IPS-20b (cell line): ENCODE measurements around the gene MCF2L2.

Experiments used
- H3K27ac ChIP-seq: one replicate; pipeline ENCODE4 v1.5.1; 2013; ENCODE audit warnings: low read length
- H3K27me3 ChIP-seq: 2 replicates; pipeline ENCODE4 v1.6.1; 2013; ENCODE audit warnings: mild to moderate bottlenecking, low read length, inconsistent platforms; ENCODE audit not compliant: insufficient read depth
- H3K36me3 ChIP-seq: 2 replicates; pipeline ENCODE4 v1.6.1; 2013; ENCODE audit warnings: low read depth, mild to moderate bottlenecking, inconsistent platforms, low read length, moderate library complexity; ENCODE audit not compliant: insufficient read depth
- H3K4me1 ChIP-seq: 2 replicates; pipeline ENCODE4 v1.6.1; 2013; ENCODE audit warnings: mild to moderate bottlenecking, control low read depth, inconsistent platforms, low read length, moderate library complexity; ENCODE audit not compliant: insufficient read depth
- H3K4me3 ChIP-seq: 2 replicates; pipeline ENCODE4 v1.5.1; 2013; ENCODE audit warnings: mild to moderate bottlenecking, low read length, inconsistent platforms
- H3K9ac ChIP-seq: 2 replicates; pipeline ENCODE4 v1.6.1; 2013; ENCODE audit warnings: low read depth, mild to moderate bottlenecking, inconsistent platforms, low read length, moderate library complexity
- H3K9me3 ChIP-seq: 2 replicates; pipeline ENCODE4 v1.6.1; 2013; ENCODE audit warnings: mild to moderate bottlenecking, low read depth, low read length, inconsistent platforms; ENCODE audit not compliant: insufficient read depth

MCF2L2 gene

DNA sequence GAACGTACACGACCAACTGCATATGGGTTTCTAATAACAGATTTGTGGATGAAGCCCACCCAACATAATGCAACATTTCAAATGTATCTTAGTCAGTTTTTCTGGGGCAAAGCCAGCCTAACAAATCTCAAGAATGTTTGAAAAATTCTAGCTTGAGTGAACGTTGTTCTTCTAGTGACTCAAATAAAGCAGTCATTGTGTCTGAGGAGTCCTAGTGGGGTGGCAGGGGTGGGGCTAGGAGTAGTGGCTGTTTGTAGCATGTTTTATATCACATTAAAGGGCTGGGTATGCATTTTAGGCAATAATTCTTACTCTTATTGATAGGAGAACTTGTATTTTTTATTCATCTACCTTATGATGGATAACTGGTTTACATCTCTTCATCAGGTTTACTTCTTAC lies 169.3 kb downstream of the MCF2L2 start:
- H3K4me1 ChIP-seq: peaks cover 17% of the 10 kb centered on the region
- H3K9me3 ChIP-seq: no peaks in the 10 kb centered on the region
- H3K27me3 ChIP-seq: peaks cover 10% of the 10 kb centered on the region
- H3K4me3 ChIP-seq: no peak overlapping the region
- no peaks in the 10 kb centered on the region for H3K36me3 ChIP-seq
- H3K27ac ChIP-seq: no peak overlapping the region
- no peak overlapping the region for H3K9ac ChIP-seq

GRCh38 chr3:183255348-183255730 lies 173.1 kb downstream of the MCF2L2 start:
- H3K9me3 ChIP-seq: no peaks in the 10 kb centered on the region
- peak overlapping the region; percentile 78; the same call in 1 of the 2 replicates for H3K9ac ChIP-seq
- H3K4me3 ChIP-seq: peak overlapping the region; percentile 72
- H3K4me1 ChIP-seq: no peaks in the 10 kb centered on the region; the same call in 1 of the 2 replicates
- H3K27ac ChIP-seq: no peak overlapping the region
- H3K36me3 ChIP-seq: no peaks in the 10 kb centered on the region
- H3K27me3 ChIP-seq: peaks cover 43% of the 10 kb centered on the region

GRCh38 chr3:183254487-183255347 lies 173.7 kb downstream of the MCF2L2 start:
- H3K27me3 ChIP-seq: peaks cover 43% of the 10 kb centered on the region
- H3K9ac ChIP-seq: peak overlapping the region; percentile 78

DNA sequence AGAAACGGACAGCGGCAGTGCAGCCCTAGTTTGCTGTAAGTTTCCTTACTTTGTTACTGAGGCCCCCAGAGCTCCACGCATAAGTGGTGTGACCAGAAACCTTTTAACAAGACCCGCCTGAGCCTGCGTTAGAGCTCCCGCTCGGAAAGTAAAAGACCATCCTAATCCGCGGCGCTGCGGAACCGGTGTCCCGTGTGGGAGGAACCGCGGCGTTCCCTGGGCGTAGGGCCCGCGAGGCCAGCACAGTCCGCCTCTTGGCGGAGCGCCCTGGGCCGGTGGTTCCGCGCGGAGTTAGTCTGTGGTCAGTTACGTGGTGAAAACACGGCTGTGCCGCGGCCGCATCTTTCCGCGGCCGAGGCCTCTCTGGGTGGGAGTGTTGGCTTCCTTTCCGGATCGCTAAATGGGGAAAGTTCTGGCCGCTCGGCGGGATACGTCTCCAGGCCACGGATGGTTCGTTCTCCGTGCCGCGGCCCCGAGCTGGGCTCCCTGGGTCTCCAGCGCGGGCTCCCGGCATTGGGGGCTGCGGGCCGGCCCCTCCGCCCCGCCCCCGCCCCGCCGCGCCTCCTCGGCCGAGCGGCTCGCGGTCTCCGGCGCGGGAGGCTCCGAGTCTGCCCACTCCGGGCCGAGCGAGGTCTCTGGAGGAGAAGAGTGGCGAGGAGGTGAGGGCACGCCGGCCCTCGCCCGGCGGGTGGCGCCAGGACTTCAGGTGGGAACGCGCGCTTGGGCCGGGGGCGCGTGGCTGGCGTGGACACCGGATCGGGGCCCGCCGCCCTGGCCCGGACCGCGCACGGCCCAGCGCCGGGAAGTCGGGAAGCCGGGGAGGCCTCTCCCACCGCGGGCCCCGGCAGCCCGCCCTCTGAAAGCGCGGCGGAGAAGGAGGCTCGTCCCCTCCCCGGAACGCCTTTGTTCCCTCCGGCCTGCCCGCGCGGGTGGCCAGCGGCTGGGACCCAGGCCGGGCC lies 174.6 kb downstream of the MCF2L2 start:
- Histone ChIP-seq H3K27me3 (peaks cover 43% of the 10 kb centered on the region), H3K9ac (peak overlapping the region; percentile 78), H3K27ac (no peak overlapping the region), H3K9me3 (no peaks in the 10 kb centered on the region), H3K4me3 (peak overlapping the region; percentile 72), H3K36me3 (no peaks in the 10 kb centered on the region), H3K4me1 (peaks cover 9% of the 10 kb centered on the region; the same call in 1 of the 2 replicates)

More at GRCh38 chr3:183254487-183255347, 173.7 kb downstream of the MCF2L2 start:
- Histone ChIP-seq H3K27ac (no peak overlapping the region), H3K4me1 (peaks cover under 1% of the 10 kb centered on the region; the same call in 1 of the 2 replicates), H3K36me3 (no peaks in the 10 kb centered on the region), H3K9me3 (no peaks in the 10 kb centered on the region), H3K4me3 (peak overlapping the region; percentile 72)

- Histone ChIP-seq H3K27me3 (peaks cover 43% of the 10 kb centered on the region), H3K9me3 (no peaks in the 10 kb centered on the region), H3K36me3 (no peaks in the 10 kb centered on the region), H3K27ac (no peak within 1 kb of the TSS), H3K4me1 (peaks cover 11% of the 10 kb centered on the region), H3K9ac (peak within 1 kb of the TSS; percentile 78), H3K4me3 (peak within 1 kb of the TSS; percentile 72)
These were observed 175.4 kb downstream of the MCF2L2 start, which contains the start of gene B3GNT5 for GRCh38 chr3:183252973-183253527. TSS of gene B3GNT5 (plus strand) at chr3:183253253. CDS start at chr3:183269799, 16,546 bp downstream.

DNA sequence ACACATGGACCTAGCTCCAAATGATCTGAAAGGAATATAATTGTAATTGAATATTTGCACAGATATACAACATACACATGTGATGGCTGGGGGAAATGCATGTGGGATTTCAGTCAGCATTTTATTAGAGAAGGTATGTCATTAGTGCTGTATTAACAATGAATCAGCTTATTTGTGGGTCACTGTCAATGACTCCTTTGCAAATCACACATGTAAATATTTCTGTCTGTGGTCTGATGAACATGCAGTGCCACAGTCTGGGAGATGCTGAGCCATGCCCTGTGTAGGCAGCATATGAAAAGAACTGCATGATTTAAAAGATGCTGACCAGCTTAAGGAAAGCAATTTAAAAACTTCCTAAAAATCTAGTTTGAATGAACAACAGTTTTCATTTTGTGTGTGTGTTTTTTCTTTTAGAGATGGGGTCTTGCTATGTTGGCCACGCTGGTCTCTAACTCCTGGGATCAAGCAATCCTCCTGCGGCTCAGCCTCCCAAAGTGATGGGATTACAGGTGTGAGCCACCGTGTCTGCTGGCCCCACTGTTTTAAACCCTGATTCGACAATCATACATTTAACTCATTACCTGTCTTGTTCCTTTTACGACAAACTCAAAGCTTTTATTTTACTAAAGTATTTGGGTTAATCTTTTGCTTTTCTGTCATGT lies 176.2 kb downstream of the MCF2L2 start:
- H3K27ac ChIP-seq: no peak overlapping the region
- H3K27me3 ChIP-seq: peaks cover 43% of the 10 kb centered on the region
- H3K36me3 ChIP-seq: no peaks in the 10 kb centered on the region
- peak overlapping the region; percentile 72 for H3K4me3 ChIP-seq
- peaks cover 11% of the 10 kb centered on the region for H3K4me1 ChIP-seq
- H3K9ac ChIP-seq: no peak overlapping the region
- H3K9me3 ChIP-seq: no peaks in the 10 kb centered on the region

- peaks cover 33% of the 10 kb centered on the region for H3K27me3 ChIP-seq
- no peak overlapping the region for H3K4me3 ChIP-seq
- H3K27ac ChIP-seq: no peak overlapping the region
- no peaks in the 10 kb centered on the region for H3K36me3 ChIP-seq
- H3K9ac ChIP-seq: no peak overlapping the region
- no peaks in the 10 kb centered on the region for H3K9me3 ChIP-seq
- H3K4me1 ChIP-seq: peaks cover 11% of the 10 kb centered on the region
These were observed 179.3 kb downstream of the MCF2L2 start for GRCh38 chr3:183249006-183249718.

DNA sequence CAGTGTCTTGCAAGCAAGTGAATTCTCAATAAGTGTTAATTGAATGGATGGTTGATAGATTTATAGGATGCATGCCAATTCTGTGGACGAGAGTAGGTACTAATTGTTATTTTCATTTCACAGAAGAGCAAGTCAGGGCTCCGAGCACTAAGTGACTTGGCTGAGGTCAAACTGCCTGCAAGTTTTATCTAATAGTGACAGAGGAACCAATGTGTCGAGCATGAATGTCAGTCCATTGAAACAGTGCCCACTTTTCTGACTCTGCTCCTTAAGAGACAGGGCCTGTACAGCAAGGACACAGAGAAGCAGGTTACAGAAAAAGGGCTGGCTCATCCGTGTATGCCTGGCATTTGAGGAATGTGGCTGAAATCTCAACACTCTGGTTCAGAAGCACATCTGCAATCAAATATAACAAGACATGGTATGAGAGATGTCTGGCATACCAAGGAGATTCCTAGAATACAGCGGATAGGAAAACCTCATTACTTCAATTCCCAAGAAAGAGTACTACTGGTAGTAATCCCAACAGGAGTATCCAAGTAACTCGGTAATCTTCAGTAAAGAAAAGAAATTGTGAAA lies 181.3 kb downstream of the MCF2L2 start:
- H3K4me1 ChIP-seq: peaks cover 11% of the 10 kb centered on the region
- H3K36me3 ChIP-seq: no peaks in the 10 kb centered on the region
- H3K9me3 ChIP-seq: peaks cover 16% of the 10 kb centered on the region
- no peak overlapping the region for H3K4me3 ChIP-seq
- H3K27me3 ChIP-seq: peaks cover 16% of the 10 kb centered on the region
- no peak overlapping the region for H3K9ac ChIP-seq
- H3K27ac ChIP-seq: no peak overlapping the region

DNA sequence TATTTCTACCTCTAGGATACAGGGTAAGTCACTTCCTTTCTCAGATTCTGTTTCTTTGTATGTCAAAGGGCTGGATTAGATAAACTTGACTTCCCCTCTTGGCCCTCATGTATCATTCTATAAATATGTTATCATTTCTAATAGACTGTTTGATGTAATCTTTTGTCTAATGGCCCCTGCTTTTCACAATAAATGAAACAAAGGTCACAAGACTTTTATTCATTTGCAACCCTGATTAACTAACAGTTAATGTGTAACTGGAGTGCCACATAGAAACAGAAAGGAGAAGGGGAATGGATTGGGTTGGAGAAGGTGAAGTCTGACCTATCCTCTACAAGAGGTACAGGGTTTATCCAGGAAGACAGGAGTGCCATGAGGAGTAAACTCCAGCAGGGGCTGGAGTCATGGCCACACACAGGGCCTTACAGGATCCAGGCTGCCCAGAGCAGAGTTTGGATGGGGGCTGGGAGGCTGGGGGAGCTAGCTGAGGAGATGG lies 183.4 kb downstream of the MCF2L2 start:
- H3K27me3 ChIP-seq: no peaks in the 10 kb centered on the region
- no peak overlapping the region for H3K9ac ChIP-seq
- H3K9me3 ChIP-seq: peaks cover 19% of the 10 kb centered on the region
- peaks cover 11% of the 10 kb centered on the region for H3K4me1 ChIP-seq
- no peak overlapping the region for H3K4me3 ChIP-seq
- H3K36me3 ChIP-seq: no peaks in the 10 kb centered on the region
- no peak overlapping the region for H3K27ac ChIP-seq

GRCh38 chr3:183244219-183244618 lies 184.2 kb downstream of the MCF2L2 start:
- H3K9me3 ChIP-seq: peaks cover 19% of the 10 kb centered on the region
- H3K36me3 ChIP-seq: no peaks in the 10 kb centered on the region
- no peak overlapping the region for H3K9ac ChIP-seq
- peaks cover 6% of the 10 kb centered on the region for H3K4me1 ChIP-seq
- no peaks in the 10 kb centered on the region for H3K27me3 ChIP-seq
- H3K4me3 ChIP-seq: no peak overlapping the region
- no peak overlapping the region for H3K27ac ChIP-seq
